Ishikawa (cell line): ENCODE data around the gene WNT10A.

Experiments used
- EP300 ChIP-seq: IDR thresholded peaks from 2 replicates; pipeline ENCODE4 v1.6.1; 2012; ENCODE audit warnings: borderline replicate concordance
- RAD21 ChIP-seq: IDR thresholded peaks from 2 replicates; pipeline ENCODE4 v1.6.1; 2012; ENCODE audit warnings: low read depth
- TAF1 ChIP-seq: IDR thresholded peaks from 2 replicates; pipeline ENCODE4 v1.6.1; 2012; ENCODE audit warnings: low read depth, mild to moderate bottlenecking
- TCF12 ChIP-seq: IDR thresholded peaks from 2 replicates; pipeline ENCODE4 v1.6.1; 2012; ENCODE audit warnings: low read depth
- TF ChIP-seq, protein P1 (sequence below): IDR thresholded peaks from 2 replicates; pipeline ENCODE4 v1.6.1; 2012; ENCODE audit warnings: low read depth, mild to moderate bottlenecking

DNA sequence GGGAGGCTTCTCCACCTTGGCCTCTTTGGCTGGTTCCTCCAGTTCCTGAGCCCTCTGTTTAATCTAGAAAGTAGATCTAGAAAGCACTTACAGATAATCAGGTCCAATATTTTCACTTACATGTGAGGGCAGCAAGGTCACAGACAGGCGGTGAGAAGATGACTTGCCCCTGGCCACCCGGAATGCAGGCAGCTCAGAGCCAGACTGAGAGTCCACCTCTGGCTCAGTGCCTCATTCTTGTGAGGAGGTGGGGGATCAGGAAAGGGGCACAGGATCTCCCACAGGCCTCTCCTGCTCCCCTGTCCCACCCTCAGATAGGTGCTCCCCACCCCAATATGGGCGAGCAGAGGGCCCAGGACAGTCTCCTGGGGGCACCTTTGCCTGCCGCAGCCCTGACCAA, 15.3 kb upstream of the WNT10A start:
- TF ChIP-seq, protein P1, sequence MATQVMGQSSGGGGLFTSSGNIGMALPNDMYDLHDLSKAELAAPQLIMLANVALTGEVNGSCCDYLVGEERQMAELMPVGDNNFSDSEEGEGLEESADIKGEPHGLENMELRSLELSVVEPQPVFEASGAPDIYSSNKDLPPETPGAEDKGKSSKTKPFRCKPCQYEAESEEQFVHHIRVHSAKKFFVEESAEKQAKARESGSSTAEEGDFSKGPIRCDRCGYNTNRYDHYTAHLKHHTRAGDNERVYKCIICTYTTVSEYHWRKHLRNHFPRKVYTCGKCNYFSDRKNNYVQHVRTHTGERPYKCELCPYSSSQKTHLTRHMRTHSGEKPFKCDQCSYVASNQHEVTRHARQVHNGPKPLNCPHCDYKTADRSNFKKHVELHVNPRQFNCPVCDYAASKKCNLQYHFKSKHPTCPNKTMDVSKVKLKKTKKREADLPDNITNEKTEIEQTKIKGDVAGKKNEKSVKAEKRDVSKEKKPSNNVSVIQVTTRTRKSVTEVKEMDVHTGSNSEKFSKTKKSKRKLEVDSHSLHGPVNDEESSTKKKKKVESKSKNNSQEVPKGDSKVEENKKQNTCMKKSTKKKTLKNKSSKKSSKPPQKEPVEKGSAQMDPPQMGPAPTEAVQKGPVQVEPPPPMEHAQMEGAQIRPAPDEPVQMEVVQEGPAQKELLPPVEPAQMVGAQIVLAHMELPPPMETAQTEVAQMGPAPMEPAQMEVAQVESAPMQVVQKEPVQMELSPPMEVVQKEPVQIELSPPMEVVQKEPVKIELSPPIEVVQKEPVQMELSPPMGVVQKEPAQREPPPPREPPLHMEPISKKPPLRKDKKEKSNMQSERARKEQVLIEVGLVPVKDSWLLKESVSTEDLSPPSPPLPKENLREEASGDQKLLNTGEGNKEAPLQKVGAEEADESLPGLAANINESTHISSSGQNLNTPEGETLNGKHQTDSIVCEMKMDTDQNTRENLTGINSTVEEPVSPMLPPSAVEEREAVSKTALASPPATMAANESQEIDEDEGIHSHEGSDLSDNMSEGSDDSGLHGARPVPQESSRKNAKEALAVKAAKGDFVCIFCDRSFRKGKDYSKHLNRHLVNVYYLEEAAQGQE, result no peak
- TF ChIP-seq TCF12, result no peak
- no peak for TF ChIP-seq RAD21
- TF ChIP-seq EP300, result no peak
- no peak for TF ChIP-seq TAF1
